PC-9 (cell line): ENCODE results near the gene ZNF655. TPM values are rescaled to one million over a fixed set of nuclear protein-coding genes. Genes with fewer than 3 reads are reported as not detected.

Experiments used
- BruUV-seq: library from RNA; stranded (reverse); fragments of 400-500 nt; replicated peaks from 2 replicates; lab custom pipeline; 2021; lab: Mats Ljungman, UMichigan
- CTCF ChIA-PET: fragments of 300-600 bp; sonication (Branson Sonifier 250); formaldehyde crosslinking; loops from one replicate; lab custom pipeline; 2022; ENCODE audit warnings: antibody characterized with exemption; lab: Charles Lee
- POLR2A ChIA-PET: fragments of 300-600 bp; sonication (Branson Sonifier 250); formaldehyde crosslinking; loops from one replicate; lab custom pipeline; 2022; ENCODE audit warnings: antibody characterized with exemption; ENCODE audit not compliant: unreplicated experiment; lab: Charles Lee
- DNase-seq, 2 experiments: peaks; one replicate each; pipeline versions ENCODE4 v3.0.0 to v3.0.0-alpha.2; 2015 to 2022; ENCODE audit warnings: mixed read lengths in 1 of 2
- H2AFZ ChIP-seq: fragments of 200-600 bp; sonication (generic); 2 replicates; pipeline ENCODE4 v1.8.1; 2017; ENCODE audit warnings: antibody characterized with exemption
- H3F3A ChIP-seq: fragments of 200-600 bp; sonication (generic); 2 replicates; pipeline ENCODE4 v1.8.1; 2017; ENCODE audit warnings: antibody characterized with exemption, mild to moderate bottlenecking, low read depth; ENCODE audit not compliant: insufficient read depth
- H3K27ac ChIP-seq: fragments of 200-600 bp; sonication (generic); 2 replicates; pipeline ENCODE4 v1.6.1; 2016; ENCODE audit warnings: mixed run types
- H3K27me3 ChIP-seq: fragments of 200-600 bp; sonication (generic); 2 replicates; pipeline ENCODE4 v1.6.1; 2016; ENCODE audit warnings: low read depth, mixed run types; ENCODE audit not compliant: insufficient read depth
- H3K36me3 ChIP-seq: fragments of 200-600 bp; sonication (generic); 2 replicates; pipeline ENCODE4 v1.6.1; 2016; ENCODE audit warnings: low read depth, mixed run types
- H3K4me1 ChIP-seq: fragments of 200-600 bp; sonication (generic); replicated peaks from 2 replicates; pipeline ENCODE4 v1.6.1; 2016; ENCODE audit warnings: mixed run types; ENCODE audit not compliant: insufficient read depth
- H3K4me2 ChIP-seq: fragments of 200-600 bp; sonication (generic); 2 replicates; pipeline ENCODE4 v1.6.1; 2017; ENCODE audit warnings: mixed run types
- H3K4me3 ChIP-seq: fragments of 200-600 bp; sonication (generic); 2 replicates; pipeline ENCODE4 v1.6.1; 2016; ENCODE audit warnings: mixed run types
- H3K79me2 ChIP-seq: fragments of 200-600 bp; sonication (generic); 2 replicates; pipeline ENCODE4 v1.6.1; 2017; ENCODE audit warnings: low read depth, mixed run types
- H3K9me2 ChIP-seq: fragments of 200-600 bp; sonication (generic); 2 replicates; pipeline ENCODE4 v1.8.1; 2017; ENCODE audit warnings: mild to moderate bottlenecking; ENCODE audit not compliant: insufficient read depth
- H3K9me3 ChIP-seq: fragments of 200-600 bp; sonication (generic); 2 replicates; pipeline ENCODE4 v1.8.1; 2016; ENCODE audit warnings: low read depth; ENCODE audit not compliant: insufficient read depth
- H4K20me1 ChIP-seq: fragments of 200-600 bp; sonication (generic); 2 replicates; pipeline ENCODE4 v1.8.1; 2017; ENCODE audit not compliant: insufficient read depth
- CTCF ChIP-seq: fragments of 200-600 bp; sonication (generic); conservative IDR thresholded peaks from 2 replicates; pipeline ENCODE4 v1.6.1; 2017; ENCODE audit warnings: mixed run types, antibody characterized with exemption, mild to moderate bottlenecking, moderate library complexity
- EZH2 ChIP-seq: fragments of 200-600 bp; sonication (generic); IDR thresholded peaks from 2 replicates; pipeline ENCODE4 v1.8.0; 2017; ENCODE audit warnings: antibody characterized with exemption, low read depth
- intact Hi-C: fragments of 100-400 bp; cut with micrococcal nuclease; formaldehyde crosslinking; loops from one replicate; pipeline ENCODE4 v1.10.0; 2022; ENCODE audit not compliant: unreplicated experiment
- total RNA-seq: library from RNA; stranded (reverse); gene quantifications from 2 replicates; pipeline ENCODE4 v1.2.3, GENCODE V29; 2021

ZNF655 gene
- total RNA-seq, 1 experiment from 2014 or later, result 83.0 TPM

- no peak for DNase-seq
- Histone ChIP-seq H4K20me1 (no peaks in the 10 kb centered on the region), H3F3A (no peaks in the 10 kb centered on the region; the same call in 1 of the 2 replicates), H2AFZ (peak overlapping the region; percentile 97), H3K4me1 (peaks cover 24% of the 10 kb centered on the region), H3K4me3 (peak overlapping the region; percentile 66), H3K27ac (no peak overlapping the region), H3K9me3 (no peaks in the 10 kb centered on the region), H3K4me2 (peak overlapping the region; percentile 73), H3K79me2 (peaks cover 28% of the 10 kb centered on the region), H3K9me2 (no peaks in the 10 kb centered on the region), H3K27me3 (no peaks in the 10 kb centered on the region), H3K36me3 (peaks cover 19% of the 10 kb centered on the region)
- POLR2A ChIA-PET, result interaction anchor here (0.5 to 0.7 kb wide), 3 partner anchors 92 to 242 kb away, joined by 3 to 6 read pairs (median 4); no protein-coding TSS in a partner anchor
- TSS peak; percentile 41 for BruUV-seq
- CTCF ChIA-PET, result no interaction called here
- intact Hi-C loops, result loop anchor here (2.0 to 5.0 kb wide), 2 partner anchors 54 to 220 kb away; no protein-coding TSS in a partner anchor
- TF ChIP-seq CTCF, result no peak
- no peak for TF ChIP-seq EZH2
Measured at GRCh38 chr7:99617192-99617781, 58.8 kb downstream of the ZNF655 start.

- TF ChIP-seq EZH2, result no peak
- TF ChIP-seq CTCF, result no peak
- no TSS peak for BruUV-seq
- no peaks in the 10 kb centered on the region for H3K9me2 ChIP-seq
- no peaks in the 10 kb centered on the region for H3K9me3 ChIP-seq
- no peaks in the 10 kb centered on the region for H3K27me3 ChIP-seq
- peaks cover 24% of the 10 kb centered on the region for H3K36me3 ChIP-seq
- H3K27ac ChIP-seq, result no peak overlapping the region
- peaks cover 28% of the 10 kb centered on the region for H3K79me2 ChIP-seq
- ChIA-PET CTCF (no interaction called here), POLR2A (no interaction called here)
- peak; percentile 52 to 75 for DNase-seq
- H3K4me1 ChIP-seq, result peaks cover 24% of the 10 kb centered on the region
- intact Hi-C loops, result loop anchor here (5.0 kb wide), 1 partner anchor 219 kb away; no protein-coding TSS in a partner anchor
- no peaks in the 10 kb centered on the region; the same call in 1 of the 2 replicates for H3F3A ChIP-seq
- no peak overlapping the region for H2AFZ ChIP-seq
- H3K4me2 ChIP-seq, result peak overlapping the region; percentile 73
- H4K20me1 ChIP-seq, result no peaks in the 10 kb centered on the region
- no peak overlapping the region; the same call in 1 of the 2 replicates for H3K4me3 ChIP-seq
Measured at GRCh38 chr7:99618726-99619125, 60.3 kb downstream of the ZNF655 start.

GRCh38 chr7:99619571-99620130 lies 61.2 kb downstream of the ZNF655 start:
- TF ChIP-seq EZH2, result no peak
- TF ChIP-seq CTCF, result no peak
- no TSS peak for BruUV-seq
- intact Hi-C loops, result loop anchor here (5.0 kb wide), 1 partner anchor 218 kb away; no protein-coding TSS in a partner anchor

More at GRCh38 chr7:99619571-99620130, 61.2 kb downstream of the ZNF655 start:
- H3K4me1 ChIP-seq, result peaks cover 24% of the 10 kb centered on the region
- no peak for DNase-seq
- no peak overlapping the region for H2AFZ ChIP-seq
- POLR2A ChIA-PET, result no interaction called here
- no peaks in the 10 kb centered on the region for H3K27me3 ChIP-seq
- H3K36me3 ChIP-seq, result peaks cover 24% of the 10 kb centered on the region
- H3K9me3 ChIP-seq, result no peaks in the 10 kb centered on the region
- CTCF ChIA-PET, result no interaction called here
- no peak overlapping the region for H3K4me2 ChIP-seq
- peaks cover 28% of the 10 kb centered on the region for H3K79me2 ChIP-seq
- no peak overlapping the region for H3K4me3 ChIP-seq
- H3F3A ChIP-seq, result no peaks in the 10 kb centered on the region; the same call in 1 of the 2 replicates
- H4K20me1 ChIP-seq, result no peaks in the 10 kb centered on the region
- H3K27ac ChIP-seq, result no peak overlapping the region
- no peaks in the 10 kb centered on the region for H3K9me2 ChIP-seq
